GOT3 (cell line): ENCODE data around the gene COMMD9.
"Not testable (repeated sequence)": the region's sequence is repeated elsewhere in the genome, so short reads cannot be mapped to it uniquely, and the experiment has no call there.

Experiments used
- DNase-seq: peaks from one replicate; lab custom pipeline; 2025; ENCODE audit warnings: mixed read lengths; lab: John Stamatoyannopoulos, UW

The COMMD9 gene

DNA sequence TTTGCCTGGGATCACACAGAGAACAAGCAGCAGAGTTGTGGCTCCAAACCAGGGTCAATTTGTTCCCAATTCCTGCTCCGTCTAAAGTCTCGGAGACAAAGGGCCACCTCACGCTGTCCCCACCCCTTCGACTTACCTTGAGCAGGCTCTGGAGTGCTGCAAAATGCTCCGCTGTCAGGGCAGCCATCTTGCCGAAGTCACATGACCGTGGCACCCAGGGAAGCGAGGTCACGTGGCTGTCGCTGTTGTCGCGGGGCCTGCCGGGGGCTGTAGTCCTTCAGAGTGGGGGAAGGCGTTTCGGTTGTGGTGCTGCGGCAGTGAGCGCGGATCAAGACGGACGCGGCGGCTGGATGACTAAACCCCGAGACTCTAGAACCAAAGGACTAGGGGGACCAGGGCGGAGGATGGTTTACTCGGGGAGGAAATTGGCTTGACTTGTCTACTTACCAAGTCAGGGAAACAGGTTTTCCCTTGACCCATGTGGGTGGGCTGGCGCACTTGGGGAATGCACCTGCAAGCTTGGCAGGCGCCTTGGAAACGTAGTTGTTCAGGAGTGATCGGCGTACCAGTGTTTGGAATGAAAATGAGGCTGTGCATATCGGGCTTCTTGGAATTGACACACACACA, at the start of gene COMMD9:
Gene COMMD9, minus strand, starts transcription at position 199 of the 627 bp plus-strand sequence. Its CDS starts 12 bp downstream, at position 187.
- DNase-seq, result peak; percentile 58

GRCh38 chr11:36333897-36334296, 44.7 kb upstream of the COMMD9 start:
- DNase-seq, result no peak

- no peak for DNase-seq
Observed at GRCh38 chr11:36333468-36333867, 44.2 kb upstream of the COMMD9 start.

- DNase-seq, result no peak
Observed at GRCh38 chr11:36330411-36330810, 41.2 kb upstream of the COMMD9 start.

GRCh38 chr11:36328966-36329673, 39.9 kb upstream of the COMMD9 start:
- DNase-seq, result no peak

- DNase-seq, result no peak
Observed at GRCh38 chr11:36326524-36327419, 37.5 kb upstream of the COMMD9 start.

DNA sequence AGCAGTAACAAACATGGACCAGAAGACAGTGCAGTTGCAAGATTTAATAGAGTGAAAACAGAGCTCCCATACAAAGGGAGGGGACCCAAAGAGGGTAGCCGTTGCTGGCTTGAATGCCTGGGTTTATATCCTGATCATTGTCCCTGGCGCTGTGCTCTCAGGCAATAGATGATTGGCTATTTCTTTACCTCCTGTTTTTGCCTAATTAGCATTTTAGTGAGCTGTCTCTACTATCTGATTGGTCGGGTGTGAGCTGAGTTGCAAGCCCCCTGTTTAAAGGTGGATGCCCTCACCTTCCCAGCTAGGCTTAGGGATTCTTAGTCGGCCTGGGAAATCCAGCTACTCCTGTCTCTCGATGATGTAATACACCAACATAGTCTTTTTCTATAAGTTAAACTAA, 36.2 kb upstream of the COMMD9 start:
- DNase-seq, result not testable (repeated sequence)

- DNase-seq, result not testable (repeated sequence)
Observed at GRCh38 chr11:36324956-36325355, 35.7 kb upstream of the COMMD9 start.

GRCh38 chr11:36317992-36318391, 28.8 kb upstream of the COMMD9 start:
- no peak for DNase-seq

GRCh38 chr11:36316049-36316448, 26.8 kb upstream of the COMMD9 start:
- DNase-seq, result no peak

DNA sequence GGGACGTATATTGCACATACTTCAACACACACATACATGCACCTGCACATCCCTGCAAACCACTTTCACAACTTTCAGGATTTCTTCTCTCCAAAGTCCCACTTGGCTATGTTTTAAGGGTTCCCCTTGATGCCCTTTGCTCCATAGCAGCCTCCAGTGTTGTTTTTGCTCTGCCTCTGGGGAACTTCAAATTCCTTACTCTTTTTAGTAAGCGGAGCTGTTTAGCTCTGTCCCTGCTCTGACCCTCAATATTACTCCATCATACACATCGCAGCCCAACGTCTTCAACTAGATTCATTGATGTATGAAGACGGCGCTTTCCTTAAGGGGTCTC, 25.2 kb upstream of the COMMD9 start:
- DNase-seq, result no peak

DNA sequence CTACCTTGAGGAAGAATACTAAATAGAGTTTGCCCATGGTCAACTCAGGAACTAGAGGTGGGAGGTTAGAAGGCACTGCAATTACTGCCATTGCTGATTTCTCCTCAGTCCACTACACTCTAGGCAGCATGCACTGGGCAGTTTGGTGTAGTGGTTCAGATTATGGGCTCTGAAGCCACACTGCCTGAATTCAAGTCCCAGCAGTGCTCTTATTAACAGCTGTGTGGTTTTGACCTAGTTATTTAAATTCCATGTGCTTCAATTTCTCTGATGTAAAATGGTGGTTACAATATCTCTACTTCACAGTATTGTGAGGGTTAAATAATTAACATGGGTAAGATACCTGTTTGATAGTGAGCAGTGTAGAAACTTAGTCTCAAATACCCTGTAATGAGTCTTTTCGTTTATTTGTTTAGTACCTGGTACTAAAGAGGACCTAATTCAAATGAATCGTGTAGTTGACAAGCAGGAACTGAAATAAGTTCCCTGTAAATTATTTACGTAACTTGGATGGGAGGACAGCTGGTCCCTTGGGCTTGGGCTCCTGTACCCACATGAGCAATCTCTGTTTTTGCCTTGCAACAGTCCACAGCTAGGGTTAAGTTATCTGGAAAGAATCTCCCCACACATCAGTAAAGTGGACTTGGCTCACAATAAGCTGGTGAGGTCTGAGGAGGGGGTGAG, 24.7 kb upstream of the COMMD9 start:
- no peak for DNase-seq

DNA sequence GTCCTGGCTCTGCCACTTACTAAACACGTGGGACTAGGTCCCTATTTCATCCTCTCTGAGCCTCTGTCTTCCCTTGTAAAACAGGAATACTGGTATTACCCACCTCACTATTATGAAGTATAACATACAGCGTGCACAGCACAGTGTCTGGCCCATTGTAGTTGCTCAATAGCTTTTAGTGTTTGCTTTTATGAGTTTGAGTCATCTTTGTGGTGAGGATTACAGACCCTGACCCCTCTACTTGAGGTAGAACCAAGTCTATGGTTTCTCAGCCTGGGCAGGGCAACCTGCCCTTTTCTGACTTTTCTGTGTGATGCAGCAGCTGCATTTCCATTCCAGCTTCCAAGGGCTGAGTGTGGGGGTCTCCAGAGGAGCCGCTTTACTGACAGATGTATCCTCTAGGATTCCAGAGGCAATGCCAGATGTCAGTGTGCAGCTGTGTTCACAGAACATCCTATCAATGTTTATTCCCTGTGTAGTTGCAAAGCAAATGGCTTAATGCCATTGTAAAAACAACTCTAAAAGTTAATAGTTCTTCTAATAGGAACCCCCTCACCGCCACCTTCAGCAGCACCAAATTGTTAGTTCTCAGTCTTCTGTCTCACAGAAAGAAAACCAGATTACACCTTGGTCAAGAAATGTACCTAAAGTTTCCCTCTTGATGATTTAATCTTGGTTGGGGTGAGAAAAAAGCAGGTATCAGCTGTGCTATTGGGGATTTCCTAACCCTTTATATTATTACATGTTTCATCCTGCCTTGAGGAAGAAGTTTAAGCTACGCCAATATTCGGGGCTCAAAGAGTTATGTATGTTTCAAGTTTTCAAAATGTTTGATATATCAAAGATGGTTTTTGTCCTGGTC, 23.6 kb upstream of the COMMD9 start:
- DNase-seq, result no peak

DNA sequence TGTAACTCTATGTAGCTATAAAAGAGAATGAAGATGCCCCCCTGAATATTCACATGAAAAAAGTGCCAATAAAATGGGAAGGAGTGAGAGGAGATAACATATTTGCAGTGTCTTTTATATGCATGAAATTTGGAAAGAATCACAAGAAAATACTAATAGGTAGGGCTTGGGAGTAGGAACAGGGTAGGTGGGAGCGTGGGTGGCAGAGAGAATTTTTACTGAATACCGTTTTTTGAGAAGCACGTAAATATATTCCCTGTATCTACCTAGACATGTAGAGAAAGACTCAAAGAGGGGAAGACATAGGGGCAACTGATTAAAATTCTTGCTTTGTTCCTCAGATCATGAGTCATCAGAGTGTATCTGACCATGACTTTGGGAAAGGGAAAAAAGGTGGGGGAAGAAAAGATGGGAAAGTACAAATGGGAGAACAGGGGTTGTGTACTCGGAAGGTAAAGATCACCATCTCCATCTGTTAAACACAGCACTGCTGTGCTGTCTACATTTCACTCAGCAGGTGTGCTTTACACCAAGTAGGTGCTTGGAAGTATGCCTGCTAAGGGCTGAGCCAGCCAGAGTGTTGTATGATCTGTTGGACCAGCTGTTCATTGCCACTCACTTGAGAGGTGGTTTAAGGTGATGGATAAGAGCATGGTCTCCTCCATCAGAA, 22.8 kb upstream of the COMMD9 start:
- DNase-seq, result no peak

GRCh38 chr11:36309779-36310178, 20.6 kb upstream of the COMMD9 start:
- no peak for DNase-seq

DNA sequence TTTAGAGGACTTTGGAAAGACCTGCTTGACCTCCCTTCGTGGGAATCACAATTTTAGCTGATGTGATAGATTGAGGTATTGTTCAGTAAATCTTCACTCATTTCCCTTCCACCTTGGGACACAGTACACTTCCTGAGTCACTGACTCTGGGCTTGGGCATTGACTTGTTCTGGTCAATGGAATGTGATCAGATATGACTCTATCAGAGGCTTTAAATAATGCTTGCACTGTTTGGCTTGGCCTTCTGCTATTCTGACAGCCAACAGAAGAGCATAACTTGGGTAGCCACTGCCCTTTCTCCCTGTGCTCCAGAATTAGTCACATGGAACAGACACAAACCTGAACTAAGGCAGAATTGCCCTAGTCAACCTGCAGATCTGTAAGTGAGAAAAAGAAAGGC, 19.4 kb upstream of the COMMD9 start:
- no peak for DNase-seq

DNA sequence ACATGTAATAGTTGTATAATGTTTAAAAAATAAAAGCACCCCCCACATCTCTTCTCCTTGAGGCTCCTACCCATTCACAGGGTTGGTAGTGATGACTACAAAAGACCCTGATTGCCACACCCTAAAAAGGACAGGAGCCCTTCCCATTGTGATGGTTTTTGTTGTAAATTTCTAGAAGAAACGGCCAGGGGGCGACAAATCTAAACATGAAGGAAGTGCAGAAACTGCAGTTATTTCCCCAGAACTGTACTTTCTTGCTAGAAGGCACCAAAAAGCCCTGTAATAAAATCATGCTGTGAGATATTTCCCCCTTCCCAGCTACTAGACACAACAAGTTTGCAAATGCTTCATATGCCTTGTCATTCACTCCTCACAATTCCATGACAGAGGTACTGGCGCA, 17.7 kb upstream of the COMMD9 start:
- DNase-seq, result no peak

GRCh38 chr11:36305047-36305446, 15.8 kb upstream of the COMMD9 start:
- DNase-seq, result no peak

DNA sequence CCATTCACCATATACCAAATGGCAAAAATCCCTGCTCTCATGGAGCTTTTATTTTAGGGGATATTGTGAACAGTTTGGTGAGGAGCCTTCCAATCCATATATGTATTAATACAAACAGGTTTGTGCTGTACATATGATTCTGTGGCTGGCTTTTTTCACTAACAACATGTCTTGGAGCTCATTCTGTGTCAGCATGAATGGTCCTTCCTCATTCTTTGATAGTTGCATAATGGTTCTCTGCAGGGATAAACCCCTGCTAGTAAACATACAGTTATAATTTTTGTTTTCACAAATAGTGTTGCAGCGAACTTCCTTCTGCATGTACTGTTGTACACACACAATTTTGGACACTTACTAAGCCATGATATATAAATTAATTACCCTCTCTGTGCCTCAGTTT, 15.1 kb upstream of the COMMD9 start:
- DNase-seq, result no peak

DNA sequence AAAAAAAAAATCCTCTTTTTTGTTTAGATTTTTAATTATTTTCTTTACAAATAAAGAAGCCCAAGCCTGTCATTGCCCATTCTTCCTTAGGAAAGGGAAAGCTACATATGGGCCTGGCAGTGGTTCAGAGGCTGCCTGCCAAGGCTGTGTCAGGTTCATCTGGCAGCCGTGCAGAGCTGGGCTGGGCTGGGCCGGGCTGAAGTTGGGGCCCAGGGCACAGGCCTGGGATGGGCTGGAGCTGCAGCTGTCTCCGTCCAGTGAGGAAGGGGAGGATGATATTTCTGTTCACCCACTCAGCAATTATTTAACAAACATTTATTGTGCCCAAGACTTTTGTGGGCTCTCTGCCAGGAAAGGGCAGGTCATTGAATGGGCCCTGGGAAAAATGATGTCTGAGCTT, 11.4 kb upstream of the COMMD9 start:
- DNase-seq, result no peak
